Raji (cell line): ENCODE measurements around the gene TCTN3.

Experiments
- POLR2A ChIP-seq: IDR thresholded peaks from 2 replicates; pipeline ENCODE4 v1.6.1; 2011; ENCODE audit warnings: low read depth, low read length, control low read depth; ENCODE audit not compliant: insufficient read depth

TCTN3 gene, protein sequence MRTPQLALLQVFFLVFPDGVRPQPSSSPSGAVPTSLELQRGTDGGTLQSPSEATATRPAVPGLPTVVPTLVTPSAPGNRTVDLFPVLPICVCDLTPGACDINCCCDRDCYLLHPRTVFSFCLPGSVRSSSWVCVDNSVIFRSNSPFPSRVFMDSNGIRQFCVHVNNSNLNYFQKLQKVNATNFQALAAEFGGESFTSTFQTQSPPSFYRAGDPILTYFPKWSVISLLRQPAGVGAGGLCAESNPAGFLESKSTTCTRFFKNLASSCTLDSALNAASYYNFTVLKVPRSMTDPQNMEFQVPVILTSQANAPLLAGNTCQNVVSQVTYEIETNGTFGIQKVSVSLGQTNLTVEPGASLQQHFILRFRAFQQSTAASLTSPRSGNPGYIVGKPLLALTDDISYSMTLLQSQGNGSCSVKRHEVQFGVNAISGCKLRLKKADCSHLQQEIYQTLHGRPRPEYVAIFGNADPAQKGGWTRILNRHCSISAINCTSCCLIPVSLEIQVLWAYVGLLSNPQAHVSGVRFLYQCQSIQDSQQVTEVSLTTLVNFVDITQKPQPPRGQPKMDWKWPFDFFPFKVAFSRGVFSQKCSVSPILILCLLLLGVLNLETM

DNA sequence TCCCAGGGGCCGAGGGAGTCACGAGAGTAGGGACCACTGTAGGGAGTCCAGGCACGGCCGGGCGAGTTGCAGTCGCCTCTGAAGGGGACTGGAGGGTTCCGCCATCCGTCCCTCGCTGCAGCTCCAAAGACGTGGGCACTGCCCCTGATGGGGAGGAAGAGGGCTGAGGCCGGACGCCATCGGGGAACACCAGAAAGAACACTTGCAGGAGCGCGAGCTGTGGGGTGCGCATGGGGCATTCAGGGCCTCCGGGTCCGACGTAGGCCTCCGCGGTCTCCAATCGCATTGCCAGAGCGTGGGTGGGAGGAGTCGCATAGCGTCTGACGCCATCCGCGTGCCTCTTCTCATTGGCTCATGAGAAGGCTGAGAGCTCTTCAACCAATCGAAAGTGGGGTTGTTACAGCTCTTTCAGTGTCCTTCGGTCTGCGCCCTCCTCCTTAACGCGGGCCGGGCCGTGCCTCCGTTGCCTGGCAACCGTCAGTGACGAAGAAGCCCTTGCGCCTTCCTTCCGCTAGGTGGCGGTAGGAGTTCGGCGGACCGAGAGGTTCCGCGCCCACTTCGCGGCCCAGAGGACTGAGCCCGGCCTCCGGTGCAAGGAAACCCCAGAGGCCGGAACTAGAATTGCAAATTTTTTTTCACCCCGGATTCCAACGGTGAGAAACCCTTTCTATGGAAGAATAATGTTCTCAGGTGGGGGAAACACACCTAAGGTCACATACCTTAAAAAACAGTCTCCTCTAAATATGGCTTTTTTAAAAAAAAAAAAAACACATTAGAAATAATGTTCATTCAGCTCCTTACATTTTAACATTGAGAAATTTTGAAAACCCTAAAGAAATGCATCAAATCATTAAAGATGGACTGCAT lies at the start of gene TCTN3:
TCTN3 (minus strand) TSS at position 260 of the 867 bp plus-strand sequence; CDS start at position 232, 28 bp downstream.
- peak; percentile 92 for TF ChIP-seq POLR2A

DNA sequence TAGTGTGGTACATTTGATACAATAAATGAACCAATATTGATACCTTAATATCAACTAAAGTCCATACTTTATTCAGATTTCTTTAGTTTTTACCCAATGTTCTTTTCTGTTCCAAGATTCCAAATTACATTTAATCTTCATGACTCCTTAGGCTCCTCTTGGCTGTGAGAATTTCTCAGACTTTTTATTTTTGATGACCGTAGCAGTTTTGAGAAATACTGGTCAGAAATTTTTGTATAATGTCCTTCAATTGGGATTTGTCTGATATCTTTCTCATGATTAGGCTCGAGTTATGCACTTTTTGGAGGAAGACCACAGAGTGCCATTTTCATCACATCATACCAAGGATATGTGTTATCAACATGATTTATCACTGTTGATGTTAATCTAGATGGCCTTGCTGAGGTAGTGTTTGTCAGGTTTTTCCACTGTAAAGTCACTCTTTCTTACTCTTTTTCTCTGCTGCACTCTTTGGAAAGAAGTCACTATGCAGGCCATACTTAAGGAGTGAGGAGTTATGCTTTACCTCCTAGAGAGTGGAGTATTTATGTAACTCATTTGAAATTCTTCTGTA lies 49.3 kb upstream of the TCTN3 start:
- no peak for TF ChIP-seq POLR2A

DNA sequence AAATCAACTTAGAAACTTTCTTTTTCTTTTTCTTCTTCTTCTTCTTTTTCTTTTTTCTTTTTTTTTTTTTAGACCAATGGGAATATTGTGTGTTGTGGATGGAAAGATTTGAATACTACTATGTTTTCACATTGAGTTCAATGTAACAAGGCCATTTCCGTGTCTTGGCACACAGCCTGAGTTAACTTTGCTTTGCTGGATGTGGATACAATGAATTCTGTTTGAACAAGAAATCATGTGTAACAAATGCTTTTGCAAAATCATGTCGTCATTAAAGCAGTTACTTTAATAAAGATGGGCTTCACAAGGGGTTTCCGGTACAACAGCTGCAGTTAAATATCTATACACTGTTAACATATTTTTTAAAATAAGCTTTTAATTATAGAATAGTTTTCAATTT lies 48.8 kb upstream of the TCTN3 start:
- no peak for TF ChIP-seq POLR2A

DNA sequence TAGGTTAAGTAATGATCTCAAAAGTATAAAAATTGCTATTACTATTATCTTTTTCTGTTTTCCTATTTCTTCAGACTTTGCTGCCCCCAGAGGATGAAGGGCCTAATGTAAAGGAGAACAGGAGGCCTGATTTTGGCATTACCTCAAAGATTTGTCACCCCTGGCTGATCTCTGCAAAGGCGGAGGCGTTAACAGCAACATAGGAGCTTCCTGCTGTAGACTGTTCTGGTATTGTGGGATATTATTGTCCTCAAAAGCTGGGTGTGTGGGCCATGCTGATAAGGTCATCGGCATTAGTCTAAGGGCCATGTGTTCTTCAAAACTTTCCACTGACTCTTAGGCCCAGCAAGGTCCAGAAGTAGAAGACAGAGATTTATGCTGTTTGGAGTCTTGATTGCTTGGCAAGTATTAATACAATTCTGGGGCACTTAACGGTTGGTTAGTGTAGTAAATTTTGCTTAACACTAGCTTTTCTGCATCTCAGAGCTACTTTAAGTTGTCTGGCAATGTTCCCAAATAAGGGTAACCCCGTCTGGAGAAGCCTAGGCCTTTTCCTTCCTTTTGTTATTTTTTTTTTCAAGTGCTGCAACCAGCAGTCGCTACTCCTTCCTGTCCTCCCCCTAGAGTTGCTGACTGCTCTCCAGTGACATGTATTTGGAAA lies 48.2 kb upstream of the TCTN3 start:
- no peak for TF ChIP-seq POLR2A

DNA sequence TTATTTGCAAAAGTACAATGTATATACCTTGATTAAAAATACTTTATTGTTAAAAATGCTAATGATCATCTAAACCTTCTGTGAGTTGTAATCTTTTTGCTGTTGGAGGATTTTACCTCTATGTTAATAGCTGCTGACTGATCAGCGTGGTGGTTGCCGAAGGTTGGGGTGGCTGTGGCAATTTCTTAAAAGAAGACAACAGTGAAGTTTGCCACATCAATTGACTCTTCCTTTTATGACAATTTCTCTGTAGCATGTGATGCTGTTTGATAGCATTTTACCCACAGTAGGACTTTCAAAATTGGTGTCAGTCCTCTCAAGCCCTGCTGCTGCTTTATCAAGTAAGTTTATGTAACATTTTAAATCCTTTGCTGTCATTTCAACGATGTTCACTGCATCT lies 45.3 kb upstream of the TCTN3 start:
- TF ChIP-seq POLR2A, result no peak

DNA sequence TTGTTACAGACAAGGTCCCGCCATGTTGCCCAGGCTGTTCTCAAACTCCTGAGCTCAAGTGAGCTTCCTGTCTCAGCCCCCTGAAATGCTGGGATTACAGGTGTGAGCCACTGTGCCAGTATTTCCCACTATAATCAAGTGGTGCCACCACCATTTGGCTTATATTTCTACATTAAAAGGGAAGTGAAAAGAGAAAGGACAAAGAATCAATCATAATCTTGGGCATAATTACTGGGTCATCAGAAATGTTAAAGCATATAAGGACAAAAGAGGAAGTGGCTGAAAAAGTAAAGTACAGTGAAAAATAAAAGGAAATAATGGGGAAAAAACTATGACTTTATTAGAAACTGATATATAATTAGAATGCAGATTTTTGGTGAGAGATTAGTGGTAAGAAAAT lies 36.5 kb upstream of the TCTN3 start:
- TF ChIP-seq POLR2A, result no peak

DNA sequence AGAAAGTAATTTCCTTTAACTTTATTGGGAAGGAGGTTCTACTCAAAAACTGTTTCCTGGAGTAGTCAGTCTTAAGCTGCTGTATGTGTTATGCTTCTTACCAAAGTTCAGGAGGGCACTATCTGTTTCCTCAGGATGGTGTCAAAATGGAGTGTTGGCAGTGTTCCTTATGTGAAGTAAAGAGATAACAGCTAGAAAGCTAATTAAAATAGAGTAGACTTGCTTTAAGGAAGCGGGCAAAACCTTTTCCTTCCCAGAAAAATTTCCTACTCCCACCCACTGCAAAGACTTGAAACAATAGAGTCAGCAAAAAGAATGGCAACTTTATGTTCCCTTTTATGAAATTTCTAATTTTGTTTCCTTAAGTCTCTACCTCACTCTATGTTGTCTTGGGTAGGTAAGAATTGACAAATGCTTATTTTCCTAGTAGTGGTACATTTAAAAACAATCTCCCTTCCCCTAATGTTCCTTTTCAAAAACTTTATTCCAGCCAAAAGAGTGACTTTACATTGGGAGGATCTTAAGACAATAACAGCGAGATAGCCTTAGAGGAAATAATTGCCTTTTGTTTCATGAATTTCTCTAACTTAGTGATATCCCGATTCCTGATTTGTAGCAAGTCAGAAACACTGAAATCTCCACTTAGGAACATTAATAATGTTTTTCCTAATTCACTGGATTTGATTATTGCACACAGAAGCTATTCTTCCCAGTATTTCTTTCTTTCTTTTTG lies 35.8 kb upstream of the TCTN3 start:
- no peak for TF ChIP-seq POLR2A

DNA sequence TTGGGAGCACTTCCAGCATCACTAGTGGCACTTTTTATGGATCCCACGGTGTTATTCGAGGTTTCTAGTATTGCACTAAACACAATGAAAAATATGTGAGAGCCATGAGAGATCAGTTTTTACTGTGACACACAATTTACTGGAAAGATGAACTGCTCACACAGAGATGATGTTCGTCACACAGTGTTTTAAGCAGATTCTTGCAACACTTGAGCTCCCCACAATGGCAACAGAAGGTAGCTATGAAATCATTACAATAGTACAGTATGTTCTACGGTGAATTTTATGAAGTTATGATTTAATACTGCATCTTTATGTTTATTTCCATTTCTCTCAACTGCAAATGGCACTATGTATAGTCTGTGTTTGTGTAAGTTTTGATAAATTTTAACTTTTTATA lies 34.8 kb upstream of the TCTN3 start:
- no peak for TF ChIP-seq POLR2A

DNA sequence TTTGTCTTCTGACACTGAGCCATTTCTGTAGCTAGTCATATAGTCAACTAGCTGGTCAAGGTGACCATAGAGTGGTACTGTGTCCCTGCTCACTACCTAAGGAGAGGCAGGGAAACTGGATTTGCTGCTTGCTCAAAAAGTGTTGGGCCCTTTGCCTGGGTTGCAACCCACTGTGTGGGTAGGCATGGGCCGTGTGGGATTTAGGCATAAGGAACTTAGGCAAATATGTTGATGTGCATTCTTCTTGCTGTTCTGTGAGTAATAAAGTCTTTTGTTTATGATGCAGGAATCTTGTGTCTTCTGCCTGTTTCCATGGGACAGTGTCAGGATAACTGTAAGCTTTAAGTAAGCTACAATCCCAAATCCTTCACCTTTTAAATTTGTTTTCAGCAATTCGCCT lies 23.1 kb upstream of the TCTN3 start:
- no peak for TF ChIP-seq POLR2A

DNA sequence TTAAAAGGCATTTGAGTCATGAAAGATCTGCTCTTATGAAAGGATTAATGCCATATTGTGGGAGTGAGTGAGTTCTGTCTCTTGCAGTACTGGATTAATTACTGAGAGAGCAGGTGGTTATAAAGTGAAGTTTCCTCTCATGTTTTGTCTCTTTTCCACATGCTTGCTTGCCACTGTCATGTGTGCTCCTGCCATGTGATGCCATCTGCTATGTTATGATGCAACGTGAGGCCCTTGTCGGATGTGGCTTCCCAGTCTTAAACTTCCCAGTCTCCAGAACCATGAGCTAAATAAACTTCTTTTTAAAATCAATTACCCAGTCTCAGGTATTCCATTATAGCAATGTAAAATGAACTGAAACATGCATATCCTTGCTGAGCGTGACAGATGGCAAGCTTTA lies 22.7 kb upstream of the TCTN3 start:
- TF ChIP-seq POLR2A, result no peak

DNA sequence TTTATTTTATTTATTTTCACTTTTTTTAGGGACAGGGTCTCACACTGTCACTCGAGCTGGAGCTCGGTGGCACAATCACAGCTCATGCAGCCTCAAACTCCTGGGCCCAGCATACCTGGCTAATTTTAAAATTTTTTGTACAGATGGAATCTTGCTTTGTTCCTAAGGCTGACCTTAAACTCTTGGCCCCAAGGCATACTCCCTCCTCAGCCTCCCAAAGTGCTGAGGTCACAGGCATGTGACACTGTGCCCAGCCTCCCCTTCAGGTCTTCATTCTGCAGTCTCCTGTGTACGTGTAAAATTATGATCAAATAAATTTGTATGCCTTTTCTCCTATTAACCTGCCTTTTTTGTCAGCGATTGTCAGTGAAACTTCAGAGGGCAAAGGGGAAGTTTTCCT lies 17.8 kb upstream of the TCTN3 start:
- no peak for TF ChIP-seq POLR2A

DNA sequence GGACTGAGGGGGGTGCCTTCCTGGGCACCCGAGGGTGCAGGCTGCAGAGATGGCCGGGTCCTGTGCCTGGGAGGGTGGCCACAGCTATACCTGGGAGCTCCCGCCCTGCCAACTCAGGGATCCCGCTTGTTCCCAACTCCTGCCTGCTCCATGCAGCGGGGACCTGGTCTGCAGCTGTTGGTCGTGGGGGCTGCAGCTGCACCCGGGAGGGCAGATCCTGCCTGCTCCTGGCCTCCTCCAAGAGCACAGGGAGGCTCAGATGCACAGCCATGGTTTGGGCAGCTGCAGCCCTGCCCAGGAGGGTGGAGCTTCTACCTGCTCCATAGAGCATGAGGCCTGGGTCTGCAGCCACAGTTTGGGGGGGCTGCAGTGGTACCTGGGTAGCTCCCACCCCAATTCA lies 13.3 kb upstream of the TCTN3 start:
- no peak for TF ChIP-seq POLR2A

DNA sequence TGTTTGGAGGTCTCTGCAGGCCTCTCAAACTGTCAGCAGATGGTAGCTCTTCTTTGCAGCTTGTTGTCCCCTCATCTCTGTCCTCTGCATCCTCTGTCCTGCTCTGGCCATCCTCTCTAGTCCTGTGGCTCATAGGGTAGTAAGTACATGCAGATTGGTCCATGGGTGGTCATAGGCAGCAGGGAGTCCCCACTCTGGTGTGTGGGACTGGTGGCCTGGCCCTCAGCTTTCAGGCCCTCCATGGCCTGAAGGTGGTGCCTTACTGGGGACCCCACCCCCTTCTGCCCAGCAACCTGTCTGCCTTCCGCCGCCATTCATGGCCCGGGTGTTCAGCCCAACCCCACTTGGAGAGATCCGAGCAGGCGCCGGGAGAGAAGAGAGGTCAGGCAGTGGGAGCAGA lies 12.8 kb upstream of the TCTN3 start:
- no peak for TF ChIP-seq POLR2A

DNA sequence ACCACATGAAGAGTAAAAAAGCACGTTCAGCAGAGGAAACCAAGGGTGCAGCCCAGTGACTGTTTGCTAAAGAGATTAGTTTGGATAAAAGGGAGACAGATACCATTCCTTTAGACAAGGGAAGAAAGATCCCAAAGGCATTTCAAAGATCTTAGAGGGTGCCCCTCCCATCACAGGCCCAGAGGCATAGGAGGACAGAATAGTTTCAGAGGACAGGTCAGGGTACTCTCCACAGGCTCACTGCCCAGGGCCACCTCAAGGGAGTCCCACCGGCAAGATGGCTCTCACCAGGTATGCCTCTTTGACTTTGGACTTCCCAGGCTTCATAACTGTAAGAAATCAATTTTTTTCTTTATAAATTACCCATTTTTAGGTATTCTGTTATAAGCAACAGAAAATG lies 4.7 kb upstream of the TCTN3 start:
- TF ChIP-seq POLR2A, result no peak
